Loucy (cell line): ENCODE measurements around the gene CLDN11.

Experiments
- H2AFZ ChIP-seq: fragments of 200-600 bp; sonication (generic); 2 replicates; pipeline ENCODE4 v1.6.0; 2016; ENCODE audit warnings: antibody characterized with exemption, mild to moderate bottlenecking, low read length, moderate library complexity
- H3F3A ChIP-seq: fragments of 200-600 bp; 2 replicates; pipeline ENCODE4 v1.6.0; 2016; ENCODE audit warnings: antibody characterized with exemption, low read depth, mild to moderate bottlenecking
- H3K27me3 ChIP-seq: fragments of 200-600 bp; sonication (generic); 2 replicates; pipeline ENCODE4 v1.6.1; 2014; ENCODE audit warnings: low read length, mild to moderate bottlenecking; ENCODE audit not compliant: insufficient read depth, poor library complexity, severe bottlenecking
- H3K36me3 ChIP-seq: fragments of 200-600 bp; sonication (generic); 2 replicates; pipeline ENCODE4 v1.6.1; 2016; ENCODE audit warnings: low read length; ENCODE audit not compliant: insufficient read depth
- H3K4me1 ChIP-seq: fragments of 200-600 bp; sonication (generic); 2 replicates; pipeline ENCODE4 v1.5.1; 2014; ENCODE audit warnings: low read length, mild to moderate bottlenecking; ENCODE audit not compliant: insufficient read depth, poor library complexity, severe bottlenecking
- H3K4me2 ChIP-seq: fragments of 200-600 bp; sonication (generic); 2 replicates; pipeline ENCODE4 v1.6.0; 2014; ENCODE audit warnings: antibody characterized with exemption, low read length, low read depth, mild to moderate bottlenecking; ENCODE audit not compliant: poor library complexity, severe bottlenecking
- H3K4me3 ChIP-seq: fragments of 200-600 bp; sonication (generic); 2 replicates; pipeline ENCODE4 v1.5.1; 2014; ENCODE audit warnings: low read length, mild to moderate bottlenecking, mixed read lengths; ENCODE audit not compliant: poor library complexity, severe bottlenecking
- H3K79me2 ChIP-seq: fragments of 200-600 bp; sonication (generic); 2 replicates; pipeline ENCODE4 v1.6.1; 2014; ENCODE audit warnings: low read length; ENCODE audit not compliant: insufficient read depth
- H3K9ac ChIP-seq: fragments of 200-600 bp; sonication (generic); 2 replicates; pipeline ENCODE4 v1.6.0; 2014; ENCODE audit warnings: mild to moderate bottlenecking, low read depth, low read length, moderate library complexity; ENCODE audit not compliant: poor library complexity, severe bottlenecking
- H3K9me2 ChIP-seq: fragments of 200-600 bp; sonication (generic); replicated peaks from 2 replicates; pipeline ENCODE4 v1.6.1; 2016; ENCODE audit warnings: low read depth, low read length, mixed read lengths
- H3K9me3 ChIP-seq: fragments of 200-600 bp; sonication (generic); 2 replicates; pipeline ENCODE4 v1.6.1; 2014; ENCODE audit warnings: mild to moderate bottlenecking, antibody characterized with exemption, low read length, low read depth; ENCODE audit not compliant: insufficient read depth
- H4K20me1 ChIP-seq: fragments of 200-600 bp; sonication (generic); 2 replicates; pipeline ENCODE4 v1.6.0; 2014; ENCODE audit warnings: antibody characterized with exemption, low read length, mild to moderate bottlenecking; ENCODE audit not compliant: insufficient read depth, poor library complexity, severe bottlenecking
- EZH2phosphoT487 ChIP-seq: fragments of 200-600 bp; IDR thresholded peaks from 2 replicates; pipeline ENCODE4 v1.6.1; 2018; ENCODE audit warnings: antibody characterized with exemption, mild to moderate bottlenecking, moderate library complexity, borderline replicate concordance
- TF ChIP-seq, protein P1 (sequence below): fragments of 200-600 bp; sonication (generic); conservative IDR thresholded peaks from 2 replicates; pipeline ENCODE4 v1.5.1; 2014; ENCODE audit warnings: mild to moderate bottlenecking, antibody characterized with exemption, low read length

Gene CLDN11

DNA sequence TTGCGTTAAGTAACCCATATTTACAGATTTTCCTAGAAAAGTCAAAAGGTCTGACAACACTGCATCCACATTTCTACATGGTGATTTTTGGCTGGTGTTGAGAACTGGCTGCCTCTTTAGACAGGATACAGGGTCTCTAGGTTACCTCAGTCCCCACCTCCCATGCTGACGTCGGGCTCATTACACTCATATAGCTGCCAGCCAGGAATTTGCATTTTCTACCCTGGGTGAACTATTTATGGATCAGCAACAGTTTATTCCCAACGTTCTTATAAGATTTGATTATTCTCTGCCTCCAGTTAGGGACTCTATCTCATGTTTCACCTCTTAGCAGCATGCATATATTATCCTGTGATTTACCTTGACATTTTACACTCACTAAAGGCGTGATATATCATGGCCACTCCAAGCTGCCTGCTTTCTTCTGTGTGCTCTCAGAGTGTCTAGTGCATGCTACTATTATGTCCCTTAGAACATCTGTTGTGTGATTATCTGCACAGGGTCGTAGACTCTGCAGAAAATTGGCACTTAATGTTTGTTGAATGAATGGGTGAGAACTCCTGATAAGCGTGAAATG lies 49.0 kb downstream of the CLDN11 start:
- H3F3A ChIP-seq: no peaks in the 10 kb centered on the region
- H3K4me3 ChIP-seq: no peak overlapping the region
- no peaks in the 10 kb centered on the region for H4K20me1 ChIP-seq
- H3K27me3 ChIP-seq: no peaks in the 10 kb centered on the region
- H2AFZ ChIP-seq: no peak overlapping the region
- no peaks in the 10 kb centered on the region for H3K4me1 ChIP-seq
- no peaks in the 10 kb centered on the region for H3K36me3 ChIP-seq
- H3K4me2 ChIP-seq: no peak overlapping the region
- no peak overlapping the region for H3K9ac ChIP-seq
- H3K9me3 ChIP-seq: no peaks in the 10 kb centered on the region
- no peaks in the 10 kb centered on the region for H3K79me2 ChIP-seq
- TF ChIP-seq, protein P1, sequence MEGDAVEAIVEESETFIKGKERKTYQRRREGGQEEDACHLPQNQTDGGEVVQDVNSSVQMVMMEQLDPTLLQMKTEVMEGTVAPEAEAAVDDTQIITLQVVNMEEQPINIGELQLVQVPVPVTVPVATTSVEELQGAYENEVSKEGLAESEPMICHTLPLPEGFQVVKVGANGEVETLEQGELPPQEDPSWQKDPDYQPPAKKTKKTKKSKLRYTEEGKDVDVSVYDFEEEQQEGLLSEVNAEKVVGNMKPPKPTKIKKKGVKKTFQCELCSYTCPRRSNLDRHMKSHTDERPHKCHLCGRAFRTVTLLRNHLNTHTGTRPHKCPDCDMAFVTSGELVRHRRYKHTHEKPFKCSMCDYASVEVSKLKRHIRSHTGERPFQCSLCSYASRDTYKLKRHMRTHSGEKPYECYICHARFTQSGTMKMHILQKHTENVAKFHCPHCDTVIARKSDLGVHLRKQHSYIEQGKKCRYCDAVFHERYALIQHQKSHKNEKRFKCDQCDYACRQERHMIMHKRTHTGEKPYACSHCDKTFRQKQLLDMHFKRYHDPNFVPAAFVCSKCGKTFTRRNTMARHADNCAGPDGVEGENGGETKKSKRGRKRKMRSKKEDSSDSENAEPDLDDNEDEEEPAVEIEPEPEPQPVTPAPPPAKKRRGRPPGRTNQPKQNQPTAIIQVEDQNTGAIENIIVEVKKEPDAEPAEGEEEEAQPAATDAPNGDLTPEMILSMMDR: no peak
- no peak for TF ChIP-seq EZH2phosphoT487
- no peaks in the 10 kb centered on the region for H3K9me2 ChIP-seq

DNA sequence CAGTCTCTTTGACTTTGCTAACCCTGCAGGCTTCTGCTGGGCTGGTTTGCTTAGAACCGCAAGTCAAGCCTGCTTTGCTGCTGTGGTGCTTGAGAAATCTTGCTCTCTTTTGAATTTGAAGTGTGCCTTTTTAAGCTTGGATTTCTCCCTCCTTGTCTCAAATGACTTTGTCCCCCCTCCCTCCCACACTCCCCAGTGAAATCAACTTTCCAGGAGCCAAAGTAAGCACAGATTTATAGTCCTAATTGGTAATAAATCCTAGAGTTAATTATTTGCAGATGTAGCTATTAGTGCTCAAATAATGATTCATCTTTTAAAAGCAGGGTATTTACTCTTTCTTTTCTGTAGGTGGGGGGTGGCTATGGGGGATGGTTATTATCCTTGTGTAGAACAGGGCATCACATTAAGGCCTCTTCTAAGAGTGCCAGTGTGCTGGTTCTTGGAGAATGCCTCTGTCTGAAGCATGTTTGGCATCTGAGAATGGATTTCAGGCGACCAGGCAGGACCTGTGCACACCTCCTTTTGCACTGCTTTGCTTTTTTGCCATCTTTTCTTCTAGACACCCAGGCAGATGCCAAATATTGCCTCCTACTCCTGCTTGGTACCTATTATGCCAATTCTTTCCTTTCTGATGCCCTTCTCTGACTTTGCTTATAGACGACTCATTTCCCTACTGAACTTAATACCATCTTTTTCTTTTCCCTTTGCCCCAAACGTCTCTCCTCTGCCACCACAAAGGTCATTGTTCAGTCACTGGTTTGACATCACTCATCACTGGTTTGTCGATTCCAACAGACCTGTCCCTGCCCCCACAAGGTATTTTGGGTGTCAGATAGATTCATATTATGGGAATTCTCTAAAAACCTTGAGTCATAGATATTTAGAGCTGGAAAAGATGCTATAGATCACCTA lies 50.7 kb downstream of the CLDN11 start:
- Histone ChIP-seq H2AFZ (no peak overlapping the region), H3K4me2 (no peak overlapping the region), H3K36me3 (no peaks in the 10 kb centered on the region), H3K9me2 (no peaks in the 10 kb centered on the region), H3K27me3 (no peaks in the 10 kb centered on the region), H3K79me2 (no peaks in the 10 kb centered on the region), H3K9me3 (no peaks in the 10 kb centered on the region), H3K4me3 (no peak overlapping the region), H3K4me1 (no peaks in the 10 kb centered on the region), H3F3A (no peaks in the 10 kb centered on the region), H4K20me1 (no peaks in the 10 kb centered on the region), H3K9ac (no peak overlapping the region)
- no peak for TF ChIP-seq EZH2phosphoT487
- TF ChIP-seq, protein P1: no peak

DNA sequence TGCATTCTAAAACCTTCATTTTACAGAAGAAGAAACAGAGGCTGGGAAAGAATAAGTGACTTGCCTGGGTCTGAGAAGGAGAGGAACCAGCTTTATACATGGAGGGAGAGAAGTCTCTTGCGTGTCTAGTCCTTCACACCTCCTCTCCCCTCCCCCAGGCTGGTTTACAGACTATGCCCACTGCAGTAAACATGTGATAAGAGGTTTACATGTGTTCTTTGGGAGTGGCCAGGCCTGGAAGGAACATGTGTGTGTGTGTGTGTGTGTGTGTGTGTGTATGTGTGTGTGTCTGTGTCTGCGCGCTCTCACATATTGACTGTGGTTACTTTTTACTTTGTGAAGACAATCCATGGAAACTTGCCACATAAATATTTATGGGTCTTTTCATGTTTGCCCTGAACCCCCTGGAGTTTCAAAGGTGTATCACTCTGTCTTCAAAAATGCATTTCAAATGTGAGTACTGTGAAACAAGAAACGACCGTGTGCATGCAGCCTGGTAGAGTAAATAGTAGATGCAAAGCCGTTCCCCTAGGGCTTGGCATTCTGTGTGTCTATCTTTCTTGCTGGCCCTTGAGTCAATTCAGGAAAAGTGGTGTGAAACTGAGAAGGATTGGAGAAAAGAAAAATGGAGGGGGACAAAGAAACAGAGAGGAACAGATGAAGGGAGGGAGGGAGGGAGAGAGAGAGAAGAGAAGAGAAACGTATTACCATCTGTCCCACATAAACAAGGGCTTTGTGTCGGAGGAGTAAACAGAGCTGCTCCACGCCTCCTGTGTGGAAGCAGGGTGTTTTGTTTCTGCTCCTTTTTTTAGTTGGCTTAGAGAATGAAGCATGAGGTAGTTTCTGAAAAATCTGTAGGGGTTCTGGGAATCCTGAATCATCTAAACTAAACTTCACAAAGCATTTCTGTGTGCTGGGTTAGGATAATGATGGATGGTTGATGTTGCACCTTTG lies 51.7 kb downstream of the CLDN11 start:
- Histone ChIP-seq H3K9me3 (no peaks in the 10 kb centered on the region), H3F3A (no peaks in the 10 kb centered on the region), H3K9ac (no peak overlapping the region), H3K4me2 (no peak overlapping the region), H4K20me1 (no peaks in the 10 kb centered on the region), H3K4me3 (no peak overlapping the region), H3K79me2 (no peaks in the 10 kb centered on the region), H2AFZ (no peak overlapping the region), H3K27me3 (no peaks in the 10 kb centered on the region), H3K9me2 (no peaks in the 10 kb centered on the region), H3K36me3 (no peaks in the 10 kb centered on the region), H3K4me1 (no peaks in the 10 kb centered on the region)
- TF ChIP-seq, protein P1: no peak
- TF ChIP-seq EZH2phosphoT487: no peak
